NOMO-1 treated with DMSO at 0.1 percent for 48 hours (cell line): ENCODE measurements around the gene ZNF445.
"Not testable (repeated sequence)": the region's sequence is repeated elsewhere in the genome, so short reads cannot be mapped to it uniquely, and the experiment has no call there.

Experiments
- DNase-seq: peaks from one replicate; lab custom pipeline; 2025; ENCODE audit not compliant: unreplicated experiment; lab: John Stamatoyannopoulos, UW

Gene ZNF445

GRCh38 chr3:44402548-44402947 lies 74.9 kb downstream of the ZNF445 start:
- no peak for DNase-seq

GRCh38 chr3:44400771-44401170 lies 76.7 kb downstream of the ZNF445 start:
- no peak for DNase-seq

- no peak for DNase-seq
These were observed 78.6 kb downstream of the ZNF445 start for GRCh38 chr3:44398853-44399252.

- DNase-seq = not testable (repeated sequence)
These were observed 79.2 kb downstream of the ZNF445 start for GRCh38 chr3:44398271-44398670.

- DNase-seq = no peak
These were observed 81.0 kb downstream of the ZNF445 start for GRCh38 chr3:44396200-44397171.

- no peak for DNase-seq
These were observed 81.8 kb downstream of the ZNF445 start for GRCh38 chr3:44395714-44396113.

GRCh38 chr3:44392489-44392888 lies 85.0 kb downstream of the ZNF445 start:
- DNase-seq = no peak

- no peak for DNase-seq
These were observed 90.1 kb downstream of the ZNF445 start for GRCh38 chr3:44387404-44387803.
